Nephron (organoid): ENCODE measurements around the gene INPP5J.

Source experiments
- H3K27ac Mint-ChIP-seq, 3 experiments: 2 replicates each; pipeline ENCODE4 v1.8.0; 2020; ENCODE audit warnings: mixed read lengths in 3 of 3, mild to moderate bottlenecking in 2 of 3, moderate library complexity in 1 of 3
- H3K27me3 Mint-ChIP-seq: 2 replicates; pipeline ENCODE4 v1.8.0; 2021; ENCODE audit warnings: low read depth, mild to moderate bottlenecking, moderate library complexity, mixed read lengths
- H3K36me3 Mint-ChIP-seq: 2 replicates; pipeline ENCODE4 v1.8.0; 2020; ENCODE audit warnings: low read depth, mixed read lengths
- H3K4me1 Mint-ChIP-seq: 2 replicates; pipeline ENCODE4 v1.8.0; 2020; ENCODE audit warnings: mixed read lengths
- H3K4me3 Mint-ChIP-seq, 3 experiments: 2 replicates each; pipeline ENCODE4 v1.8.0; 2020; ENCODE audit warnings: mild to moderate bottlenecking in 3 of 3, mixed read lengths in 3 of 3, moderate library complexity in 2 of 3
- H3K9me3 Mint-ChIP-seq: 2 replicates; pipeline ENCODE4 v1.8.0; 2020; ENCODE audit warnings: mixed read lengths
- TF ChIP-seq, protein P1 (sequence below), 3 experiments: fragments of 200-600 bp; sonication (generic); IDR thresholded peaks; one replicate each; pipeline ENCODE4 v1.5.0; 2021; ENCODE audit warnings: antibody characterized with exemption in 3 of 3; ENCODE audit not compliant: unreplicated experiment in 3 of 3

INPP5J gene

GRCh38 chr22:31126128-31126868, 3.5 kb downstream of the INPP5J start:
- Mint-ChIP-seq H3K27me3 (peaks cover 8% of the 10 kb centered on the region), H3K27ac (no peak overlapping the region), H3K4me1 (no peaks in the 10 kb centered on the region), H3K36me3 (no peaks in the 10 kb centered on the region), H3K4me3 (no peak overlapping the region), H3K9me3 (no peaks in the 10 kb centered on the region)
- TF ChIP-seq, protein P1, sequence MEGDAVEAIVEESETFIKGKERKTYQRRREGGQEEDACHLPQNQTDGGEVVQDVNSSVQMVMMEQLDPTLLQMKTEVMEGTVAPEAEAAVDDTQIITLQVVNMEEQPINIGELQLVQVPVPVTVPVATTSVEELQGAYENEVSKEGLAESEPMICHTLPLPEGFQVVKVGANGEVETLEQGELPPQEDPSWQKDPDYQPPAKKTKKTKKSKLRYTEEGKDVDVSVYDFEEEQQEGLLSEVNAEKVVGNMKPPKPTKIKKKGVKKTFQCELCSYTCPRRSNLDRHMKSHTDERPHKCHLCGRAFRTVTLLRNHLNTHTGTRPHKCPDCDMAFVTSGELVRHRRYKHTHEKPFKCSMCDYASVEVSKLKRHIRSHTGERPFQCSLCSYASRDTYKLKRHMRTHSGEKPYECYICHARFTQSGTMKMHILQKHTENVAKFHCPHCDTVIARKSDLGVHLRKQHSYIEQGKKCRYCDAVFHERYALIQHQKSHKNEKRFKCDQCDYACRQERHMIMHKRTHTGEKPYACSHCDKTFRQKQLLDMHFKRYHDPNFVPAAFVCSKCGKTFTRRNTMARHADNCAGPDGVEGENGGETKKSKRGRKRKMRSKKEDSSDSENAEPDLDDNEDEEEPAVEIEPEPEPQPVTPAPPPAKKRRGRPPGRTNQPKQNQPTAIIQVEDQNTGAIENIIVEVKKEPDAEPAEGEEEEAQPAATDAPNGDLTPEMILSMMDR (IDR thresholded peaks at IDR 0.05; ENCODE audit: unreplicated experiment in 3 of 3): no peak

DNA sequence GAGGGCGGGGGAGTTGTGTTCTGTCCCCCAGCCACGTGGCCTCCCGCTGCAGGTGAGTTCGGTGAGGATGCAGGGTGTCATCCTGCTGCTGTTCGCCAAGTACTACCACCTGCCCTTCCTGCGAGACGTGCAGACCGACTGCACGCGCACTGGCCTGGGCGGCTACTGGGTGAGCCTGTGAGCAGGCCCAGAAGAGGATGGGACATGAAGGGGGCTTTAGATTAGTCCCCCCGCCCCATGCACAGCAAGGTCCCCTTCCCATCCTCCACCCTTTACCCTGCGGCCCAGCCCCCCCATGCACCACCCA, 4.1 kb downstream of the INPP5J start:
- Mint-ChIP-seq H3K9me3 (no peaks in the 10 kb centered on the region), H3K27me3 (peaks cover 8% of the 10 kb centered on the region), H3K27ac (no peak overlapping the region), H3K4me3 (no peak overlapping the region), H3K4me1 (no peaks in the 10 kb centered on the region), H3K36me3 (no peaks in the 10 kb centered on the region)
- TF ChIP-seq, protein P1 (IDR thresholded peaks at IDR 0.05; ENCODE audit: unreplicated experiment in 3 of 3): no peak

DNA sequence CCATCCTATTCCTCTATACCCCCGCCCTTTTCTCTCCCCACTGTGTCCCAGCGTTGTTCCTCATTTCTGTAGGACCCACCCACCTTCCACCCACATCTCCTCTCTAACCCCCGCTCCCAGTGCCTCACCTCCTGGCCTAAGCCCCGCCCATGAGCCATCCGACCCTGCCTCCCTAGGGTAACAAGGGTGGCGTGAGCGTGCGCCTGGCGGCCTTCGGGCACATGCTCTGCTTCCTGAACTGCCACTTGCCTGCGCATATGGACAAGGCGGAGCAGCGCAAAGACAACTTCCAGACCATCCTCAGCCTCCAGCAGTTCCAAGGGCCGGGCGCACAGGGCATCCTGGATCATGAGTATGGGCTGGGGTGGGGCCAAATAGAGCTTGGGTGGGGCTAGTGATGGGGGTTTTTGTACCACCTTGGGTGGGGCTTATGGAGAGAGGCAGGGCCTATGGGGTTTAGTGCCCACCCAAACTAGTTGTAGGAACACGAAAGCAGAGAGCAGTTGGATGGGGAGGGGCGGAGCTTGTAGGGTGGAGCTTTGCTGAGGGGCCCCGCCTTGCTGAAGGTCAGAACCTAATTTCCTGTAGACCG, 4.5 kb downstream of the INPP5J start:
- Mint-ChIP-seq H3K27ac (no peak overlapping the region), H3K36me3 (no peaks in the 10 kb centered on the region), H3K27me3 (peaks cover 8% of the 10 kb centered on the region), H3K4me1 (no peaks in the 10 kb centered on the region), H3K4me3 (no peak overlapping the region), H3K9me3 (no peaks in the 10 kb centered on the region)
- TF ChIP-seq, protein P1 (IDR thresholded peaks at IDR 0.05; ENCODE audit: unreplicated experiment in 3 of 3): no peak

DNA sequence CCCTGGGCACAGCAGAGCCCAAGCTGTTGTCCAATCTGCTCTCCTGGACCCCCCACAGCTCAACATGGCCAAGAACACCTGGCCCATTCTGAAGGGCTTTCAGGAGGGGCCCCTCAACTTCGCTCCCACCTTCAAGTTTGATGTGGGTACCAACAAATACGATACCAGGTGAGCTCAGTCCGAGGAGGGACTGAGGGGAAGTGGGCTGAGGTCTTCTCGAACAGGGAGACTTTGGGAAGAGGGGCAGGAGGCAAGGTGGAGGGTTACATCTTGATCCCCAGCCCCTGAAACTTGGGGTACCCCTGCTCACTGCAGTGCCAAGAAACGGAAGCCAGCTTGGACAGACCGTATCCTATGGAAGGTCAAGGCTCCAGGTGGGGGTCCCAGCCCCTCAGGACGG, 5.4 kb downstream of the INPP5J start:
- Mint-ChIP-seq H3K4me3 (no peak overlapping the region), H3K27me3 (peaks cover 11% of the 10 kb centered on the region), H3K4me1 (no peaks in the 10 kb centered on the region), H3K36me3 (no peaks in the 10 kb centered on the region), H3K9me3 (no peaks in the 10 kb centered on the region), H3K27ac (no peak overlapping the region)
- TF ChIP-seq, protein P1 (IDR thresholded peaks at IDR 0.05; ENCODE audit: unreplicated experiment in 3 of 3): no peak

GRCh38 chr22:31130873-31131272, 8.1 kb downstream of the INPP5J start:
- Mint-ChIP-seq H3K4me3 (no peak overlapping the region), H3K36me3 (no peaks in the 10 kb centered on the region), H3K27ac (no peak overlapping the region), H3K9me3 (no peaks in the 10 kb centered on the region), H3K4me1 (no peaks in the 10 kb centered on the region), H3K27me3 (peaks cover 4% of the 10 kb centered on the region)
- TF ChIP-seq, protein P1 (IDR thresholded peaks at IDR 0.05; ENCODE audit: unreplicated experiment in 3 of 3): no peak

- H3K4me3 Mint-ChIP-seq: no peak overlapping the region
- H3K27ac Mint-ChIP-seq: no peak overlapping the region
- TF ChIP-seq, protein P1 (IDR thresholded peaks at IDR 0.05; ENCODE audit: unreplicated experiment in 3 of 3): no peak
- no peaks in the 10 kb centered on the region for H3K4me1 Mint-ChIP-seq
- peaks cover 7% of the 10 kb centered on the region for H3K27me3 Mint-ChIP-seq
- no peaks in the 10 kb centered on the region for H3K36me3 Mint-ChIP-seq
- no peaks in the 10 kb centered on the region for H3K9me3 Mint-ChIP-seq
Measured at GRCh38 chr22:31133911-31134310, 11.1 kb downstream of the INPP5J start.
